Measurements from ENCODE around the gene TSPAN2. TPM values are rescaled to one million over a fixed set of nuclear protein-coding genes. Genes with fewer than 3 reads are reported as not detected.

TSPAN2 gene
- total RNA-seq, 1 donor from 2014 or later = 4.3 TPM

- H3K27ac Mint-ChIP-seq (ENCODE audit: unreplicated experiment) = no peak overlapping the region
- H3K9me3 Mint-ChIP-seq = peaks cover 5% of the 10 kb centered on the region
- H3K27me3 Mint-ChIP-seq (ENCODE audit: low read depth) = peaks cover 2% of the 10 kb centered on the region
- H3K4me1 Mint-ChIP-seq = no peaks in the 10 kb centered on the region
- no peak overlapping the region for H3K4me3 Mint-ChIP-seq
- DNase-seq (ENCODE audit: low read depth, low spot score) = no peak
- no peaks in the 10 kb centered on the region for H3K36me3 Mint-ChIP-seq (ENCODE audit: low read depth)
- TF ChIP-seq CTCF (conservative IDR thresholded peaks at IDR 0.05) = no peak
Measured at GRCh38 chr1:115130786-115131185, 41.5 kb upstream of the TSPAN2 start.

- no peak for TF ChIP-seq CTCF (conservative IDR thresholded peaks at IDR 0.05)
- Mint-ChIP-seq H3K36me3 (ENCODE audit: low read depth) (no peaks in the 10 kb centered on the region), H3K4me1 (no peaks in the 10 kb centered on the region), H3K9me3 (peaks cover 8% of the 10 kb centered on the region), H3K4me3 (no peak overlapping the region), H3K27me3 (ENCODE audit: low read depth) (peaks cover 2% of the 10 kb centered on the region), H3K27ac (ENCODE audit: unreplicated experiment) (no peak overlapping the region)
- DNase-seq (ENCODE audit: low read depth, low spot score) = no peak
Measured at GRCh38 chr1:115129071-115129640, 39.9 kb upstream of the TSPAN2 start.

GRCh38 chr1:115127539-115127938 is 38.2 kb upstream of the TSPAN2 start:
- Mint-ChIP-seq H3K36me3 (ENCODE audit: low read depth) (peaks cover 2% of the 10 kb centered on the region), H3K4me3 (no peak overlapping the region), H3K9me3 (peaks cover 10% of the 10 kb centered on the region), H3K27me3 (ENCODE audit: low read depth) (peaks cover 2% of the 10 kb centered on the region), H3K4me1 (no peaks in the 10 kb centered on the region), H3K27ac (ENCODE audit: unreplicated experiment) (no peak overlapping the region)
- TF ChIP-seq CTCF (conservative IDR thresholded peaks at IDR 0.05) = no peak
- no peak for DNase-seq (ENCODE audit: low read depth, low spot score)

GRCh38 chr1:115126516-115126915 is 37.2 kb upstream of the TSPAN2 start:
- Mint-ChIP-seq H3K4me3 (no peak overlapping the region), H3K4me1 (no peaks in the 10 kb centered on the region), H3K9me3 (peaks cover 16% of the 10 kb centered on the region), H3K27ac (ENCODE audit: unreplicated experiment) (no peak overlapping the region), H3K36me3 (ENCODE audit: low read depth) (peaks cover 2% of the 10 kb centered on the region), H3K27me3 (ENCODE audit: low read depth) (peaks cover 2% of the 10 kb centered on the region)
- DNase-seq (ENCODE audit: low read depth, low spot score) = no peak
- TF ChIP-seq CTCF (conservative IDR thresholded peaks at IDR 0.05) = no peak

GRCh38 chr1:115123116-115123515 is 33.8 kb upstream of the TSPAN2 start:
- no peak overlapping the region for H3K27ac Mint-ChIP-seq (ENCODE audit: unreplicated experiment)
- H3K36me3 Mint-ChIP-seq (ENCODE audit: low read depth) = peaks cover 2% of the 10 kb centered on the region
- DNase-seq (ENCODE audit: low read depth, low spot score) = no peak
- no peaks in the 10 kb centered on the region for H3K4me1 Mint-ChIP-seq
- no peak for TF ChIP-seq CTCF (conservative IDR thresholded peaks at IDR 0.05)
- H3K27me3 Mint-ChIP-seq (ENCODE audit: low read depth) = peaks cover 2% of the 10 kb centered on the region
- no peak overlapping the region for H3K4me3 Mint-ChIP-seq
- peaks cover 20% of the 10 kb centered on the region for H3K9me3 Mint-ChIP-seq
